Head of caudate nucleus (tissue), 42 donors: ENCODE measurements around the gene DCHS1.

Experiments used
- DNase-seq, 42 donors: peaks; one replicate each; pipeline versions ENCODE4 v3.0.0 to v3.0.0-alpha.2; 2020 to 2021; ENCODE audit warnings: mixed read lengths in 7 of 42
- intact Hi-C: fragments of 100-400 bp; cut with DNase I; formaldehyde crosslinking; loops from one replicate; pipeline ENCODE4 v1.15.0; 2022

The DCHS1 gene

GRCh38 chr11:6650980-6651379 is 4.6 kb downstream of the DCHS1 start:
- intact Hi-C loops: no loop called here
- DNase-seq: peak in 4 of 42 donors; percentile 29 to 58 (median 42)

- intact Hi-C loops: no loop called here
- DNase-seq: no peak
Observed at GRCh38 chr11:6650104-6650503, 5.5 kb downstream of the DCHS1 start.

- intact Hi-C loops: no loop called here
- peak in 1 of 42 donors; percentile 18 for DNase-seq
Observed at GRCh38 chr11:6648501-6648900, 7.1 kb downstream of the DCHS1 start.

GRCh38 chr11:6647836-6648235 is 7.8 kb downstream of the DCHS1 start:
- intact Hi-C loops: no loop called here
- DNase-seq: peak in 1 of 42 donors; percentile 25

GRCh38 chr11:6646918-6647679 is 8.5 kb downstream of the DCHS1 start:
- DNase-seq: peak in 2 of 42 donors; percentile 36 to 39
- intact Hi-C loops: no loop called here

- peak in 1 of 42 donors; percentile 38 for DNase-seq
- intact Hi-C loops: no loop called here
Observed at GRCh38 chr11:6646576-6646917, 9.1 kb downstream of the DCHS1 start.

- DNase-seq: peak in 1 of 42 donors; percentile 39
- intact Hi-C loops: no loop called here
Observed at GRCh38 chr11:6646071-6646470, 9.5 kb downstream of the DCHS1 start.

- intact Hi-C loops: no loop called here
- no peak for DNase-seq
Observed at GRCh38 chr11:6642957-6643356, 12.7 kb downstream of the DCHS1 start.

GRCh38 chr11:6640985-6641701 is 14.5 kb downstream of the DCHS1 start:
- intact Hi-C loops: no loop called here

GRCh38 chr11:6640036-6640984 is 15.3 kb downstream of the DCHS1 start:
- intact Hi-C loops: no loop called here
- no peak for DNase-seq

More at GRCh38 chr11:6640985-6641701, 14.5 kb downstream of the DCHS1 start:
- peak in 40 of 42 donors; percentile 26 to 89 (median 71) for DNase-seq

- DNase-seq: no peak
- intact Hi-C loops: no loop called here
Observed at GRCh38 chr11:6638429-6638828, 17.2 kb downstream of the DCHS1 start.

- DNase-seq: peak in 1 of 42 donors; percentile 23
- intact Hi-C loops: loop anchor here (1.0 kb wide), 1 partner anchor 30 kb away; no protein-coding TSS in a partner anchor
Observed at GRCh38 chr11:6637871-6638270, 17.7 kb downstream of the DCHS1 start.

- DNase-seq: no peak
- intact Hi-C loops: no loop called here
Observed at GRCh38 chr11:6636480-6636879, 19.1 kb downstream of the DCHS1 start.

- peak in 37 of 42 donors; percentile 32 to 82 (median 60) for DNase-seq
Observed at GRCh38 chr11:6635082-6635932, 20.3 kb downstream of the DCHS1 start.

GRCh38 chr11:6634534-6634933 is 21.1 kb downstream of the DCHS1 start:
- intact Hi-C loops: no loop called here
- DNase-seq: no peak

More at GRCh38 chr11:6635082-6635932, 20.3 kb downstream of the DCHS1 start:
- intact Hi-C loops: no loop called here

- DNase-seq: no peak
- intact Hi-C loops: no loop called here
Observed at GRCh38 chr11:6633422-6634408, 21.9 kb downstream of the DCHS1 start.
